ENCODE results near the gene RAB7B. TPM values are rescaled to one million over a fixed set of nuclear protein-coding genes. Genes with fewer than 3 reads are reported as not detected.
"Not testable (repeated sequence)": the region's sequence is repeated elsewhere in the genome, so short reads cannot be mapped to it uniquely, and the experiment has no call there.

Gene RAB7B
- total RNA-seq, 6 experiments from 2014 or later = 0.14 to 1.4 (median 0.37) TPM

GRCh38 chr1:205998457-205999241 is 4.5 kb downstream of the RAB7B start:
- H3K27me3 ChIP-seq = no peaks in the 10 kb centered on the region
- no peak for TF ChIP-seq CTCF (IDR thresholded peaks at IDR 0.05)
- TF ChIP-seq POLR2A (IDR thresholded peaks at IDR 0.05) = no peak
- intact Hi-C loops (cut with DNase I) = no loop called here
- no peak overlapping the region for H3K27ac ChIP-seq
- WGBS (ENCODE audit: insufficient coverage, low coverage, low lambda C conversion rate, missing lambda C conversion rate) = 55% methylated on average over 10 of the region's 13 CpGs
- no peaks in the 10 kb centered on the region for H3K9me3 ChIP-seq
- no peaks in the 10 kb centered on the region for H3K36me3 ChIP-seq
- H3K4me3 ChIP-seq = no peak overlapping the region
- peaks cover 0 to 8% (median 0%) of the 10 kb centered on the region in 4 donors for H3K4me1 ChIP-seq
- ATAC-seq = peak; percentile 62 to 85 (median 72)
- DNase-seq = peak in 2 of 3 donors; percentile 69 to 86

GRCh38 chr1:205996641-205997040 is 6.6 kb downstream of the RAB7B start:
- H3K36me3 ChIP-seq; H3K4me1 ChIP-seq; H3K9me3 ChIP-seq; intact Hi-C loops (cut with DNase I); H3K27ac ChIP-seq; H3K27me3 ChIP-seq; H3K4me3 ChIP-seq; ATAC-seq: not testable (repeated sequence)
- peak in 1 of 3 donors; percentile 3 for DNase-seq
- 100% methylated on average over 1 of the region's 1 CpG for WGBS (ENCODE audit: insufficient coverage, low coverage, low lambda C conversion rate, missing lambda C conversion rate)

- DNase-seq = peak in 1 of 3 donors; percentile 23
- H3K36me3 ChIP-seq = no peaks in the 10 kb centered on the region
- no peak for TF ChIP-seq CTCF (IDR thresholded peaks at IDR 0.05)
- TF ChIP-seq POLR2A (IDR thresholded peaks at IDR 0.05) = no peak
These were observed 8.8 kb downstream of the RAB7B start for GRCh38 chr1:205994346-205994745.

GRCh38 chr1:205993068-205993467 is 10.1 kb downstream of the RAB7B start:
- TF ChIP-seq CTCF (IDR thresholded peaks at IDR 0.05) = no peak
- TF ChIP-seq POLR2A (IDR thresholded peaks at IDR 0.05) = no peak
- Histone ChIP-seq H3K4me1 (no peaks in the 10 kb centered on the region), H3K27me3 (no peaks in the 10 kb centered on the region), H3K9me3 (no peaks in the 10 kb centered on the region), H3K27ac (no peak overlapping the region), H3K36me3 (no peaks in the 10 kb centered on the region), H3K4me3 (no peak overlapping the region)
- DNase-seq (peak in 1 of 3 donors; percentile 20), ATAC-seq (peak in 1 of 4 donors; percentile 43)
- WGBS (ENCODE audit: insufficient coverage, low coverage, low lambda C conversion rate, missing lambda C conversion rate) = no CpG with 5 or more reads among the region's 1 CpG
- intact Hi-C loops (cut with DNase I) = no loop called here

More at GRCh38 chr1:205994346-205994745, 8.8 kb downstream of the RAB7B start:
- H3K4me3 ChIP-seq = no peak overlapping the region
- no peak for ATAC-seq
- intact Hi-C loops (cut with DNase I) = no loop called here
- H3K4me1 ChIP-seq = no peaks in the 10 kb centered on the region
- no peaks in the 10 kb centered on the region for H3K27me3 ChIP-seq
- no peak overlapping the region for H3K27ac ChIP-seq
- WGBS (ENCODE audit: insufficient coverage, low coverage, low lambda C conversion rate, missing lambda C conversion rate) = 68% methylated on average over 3 of the region's 4 CpGs
- no peaks in the 10 kb centered on the region for H3K9me3 ChIP-seq

- DNase-seq = peak in 1 of 3 donors; percentile 23
- Histone ChIP-seq H3K27me3 (no peaks in the 10 kb centered on the region), H3K36me3 (no peaks in the 10 kb centered on the region), H3K9me3 (no peaks in the 10 kb centered on the region), H3K4me3 (no peak overlapping the region), H3K27ac (no peak overlapping the region), H3K4me1 (no peaks in the 10 kb centered on the region)
- ATAC-seq = no peak
- 97% methylated on average over 5 of the region's 14 CpGs for WGBS (ENCODE audit: insufficient coverage, low coverage, low lambda C conversion rate, missing lambda C conversion rate)
- intact Hi-C loops (cut with DNase I) = no loop called here
- TF ChIP-seq CTCF (IDR thresholded peaks at IDR 0.05) = no peak
- TF ChIP-seq POLR2A (IDR thresholded peaks at IDR 0.05) = no peak
These were observed 10.8 kb downstream of the RAB7B start for GRCh38 chr1:205992218-205992882.

All from right lobe of liver (tissue), 6 donors.